Progenitor cell of endocrine pancreas (in vitro differentiated cells): ENCODE measurements around the gene PTX3. TPM values are rescaled to one million over a fixed set of nuclear protein-coding genes. Genes with fewer than 3 reads are reported as not detected.

Experiments used
- DNase-seq: peaks from one replicate; pipeline ENCODE4 v3.0.0; 2021; ENCODE audit warnings: low spot score; ENCODE audit not compliant: unreplicated experiment
- H3K27ac Mint-ChIP-seq: 2 replicates; pipeline ENCODE4 v1.8.0; 2021; ENCODE audit warnings: mild to moderate bottlenecking, moderate library complexity, mixed read lengths
- H3K27me3 Mint-ChIP-seq: 2 replicates; pipeline ENCODE4 v1.8.0; 2021; ENCODE audit warnings: mixed read lengths
- H3K36me3 Mint-ChIP-seq: 2 replicates; pipeline ENCODE4 v1.8.0; 2022; ENCODE audit warnings: mixed read lengths; ENCODE audit not compliant: insufficient read depth
- H3K4me1 Mint-ChIP-seq: 2 replicates; pipeline ENCODE4 v1.8.0; 2021; ENCODE audit warnings: low read depth, mixed read lengths
- H3K4me3 Mint-ChIP-seq: 2 replicates; pipeline ENCODE4 v1.8.0; 2021; ENCODE audit warnings: low read depth, mild to moderate bottlenecking, moderate library complexity, mixed read lengths
- H3K9me3 Mint-ChIP-seq: 2 replicates; pipeline ENCODE4 v1.8.0; 2021; ENCODE audit warnings: low read depth, mixed read lengths
- total RNA-seq: library from RNA; stranded (reverse); gene quantifications from 2 replicates; pipeline ENCODE4 v1.2.1, GENCODE V29; 2021
- TF ChIP-seq, protein P1 (sequence below): fragments of 200-600 bp; sonication (generic); IDR thresholded peaks from one replicate; pipeline ENCODE4 v1.5.0; 2021; ENCODE audit warnings: antibody characterized with exemption, mild to moderate bottlenecking; ENCODE audit not compliant: unreplicated experiment

PTX3 gene
- total RNA-seq, 1 donor from 2014 or later, result 0.34 TPM

DNA sequence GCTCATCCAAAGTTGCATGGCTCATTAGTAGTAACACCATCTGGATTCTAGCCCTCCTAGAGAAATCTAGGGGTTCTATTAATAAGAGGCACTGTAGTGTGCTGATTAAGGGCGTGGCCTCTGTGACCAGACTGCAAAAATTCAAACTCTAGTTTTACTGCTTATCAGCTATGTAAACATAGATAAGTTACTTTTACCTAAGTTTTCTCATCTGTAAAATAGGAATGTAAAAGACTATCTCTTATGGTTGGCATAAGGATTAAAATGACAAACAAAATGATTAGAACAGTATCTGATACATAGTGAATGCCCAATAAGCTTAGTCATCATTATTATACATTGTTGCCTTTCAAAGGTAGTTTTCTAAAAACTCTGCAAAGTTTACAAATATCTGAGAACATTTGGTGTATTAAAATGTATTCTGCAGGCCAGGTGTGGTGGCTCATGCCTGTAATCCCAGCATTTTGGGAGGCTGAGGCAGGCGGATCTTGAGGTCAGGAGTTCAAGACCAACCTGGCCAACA lies 4.5 kb downstream of the PTX3 start:
- Mint-ChIP-seq H3K27me3 (peaks cover 23% of the 10 kb centered on the region), H3K4me1 (peaks cover 8% of the 10 kb centered on the region), H3K9me3 (no peaks in the 10 kb centered on the region), H3K36me3 (no peaks in the 10 kb centered on the region), H3K4me3 (no peak overlapping the region), H3K27ac (no peak overlapping the region)
- no peak for DNase-seq
- TF ChIP-seq, protein P1, sequence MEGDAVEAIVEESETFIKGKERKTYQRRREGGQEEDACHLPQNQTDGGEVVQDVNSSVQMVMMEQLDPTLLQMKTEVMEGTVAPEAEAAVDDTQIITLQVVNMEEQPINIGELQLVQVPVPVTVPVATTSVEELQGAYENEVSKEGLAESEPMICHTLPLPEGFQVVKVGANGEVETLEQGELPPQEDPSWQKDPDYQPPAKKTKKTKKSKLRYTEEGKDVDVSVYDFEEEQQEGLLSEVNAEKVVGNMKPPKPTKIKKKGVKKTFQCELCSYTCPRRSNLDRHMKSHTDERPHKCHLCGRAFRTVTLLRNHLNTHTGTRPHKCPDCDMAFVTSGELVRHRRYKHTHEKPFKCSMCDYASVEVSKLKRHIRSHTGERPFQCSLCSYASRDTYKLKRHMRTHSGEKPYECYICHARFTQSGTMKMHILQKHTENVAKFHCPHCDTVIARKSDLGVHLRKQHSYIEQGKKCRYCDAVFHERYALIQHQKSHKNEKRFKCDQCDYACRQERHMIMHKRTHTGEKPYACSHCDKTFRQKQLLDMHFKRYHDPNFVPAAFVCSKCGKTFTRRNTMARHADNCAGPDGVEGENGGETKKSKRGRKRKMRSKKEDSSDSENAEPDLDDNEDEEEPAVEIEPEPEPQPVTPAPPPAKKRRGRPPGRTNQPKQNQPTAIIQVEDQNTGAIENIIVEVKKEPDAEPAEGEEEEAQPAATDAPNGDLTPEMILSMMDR, result no peak

DNA sequence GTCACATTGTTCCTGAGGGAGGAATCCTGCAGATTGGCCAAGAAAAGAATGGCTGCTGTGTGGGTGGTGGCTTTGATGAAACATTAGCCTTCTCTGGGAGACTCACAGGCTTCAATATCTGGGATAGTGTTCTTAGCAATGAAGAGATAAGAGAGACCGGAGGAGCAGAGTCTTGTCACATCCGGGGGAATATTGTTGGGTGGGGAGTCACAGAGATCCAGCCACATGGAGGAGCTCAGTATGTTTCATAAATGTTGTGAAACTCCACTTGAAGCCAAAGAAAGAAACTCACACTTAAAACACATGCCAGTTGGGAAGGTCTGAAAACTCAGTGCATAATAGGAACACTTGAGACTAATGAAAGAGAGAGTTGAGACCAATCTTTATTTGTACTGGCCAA lies 6.1 kb downstream of the PTX3 start:
- H3K4me3 Mint-ChIP-seq, result no peak overlapping the region
- H3K4me1 Mint-ChIP-seq, result no peaks in the 10 kb centered on the region
- peaks cover 12% of the 10 kb centered on the region for H3K27me3 Mint-ChIP-seq
- no peak for DNase-seq
- H3K36me3 Mint-ChIP-seq, result no peaks in the 10 kb centered on the region
- TF ChIP-seq, protein P1, result no peak
- H3K27ac Mint-ChIP-seq, result no peak overlapping the region
- H3K9me3 Mint-ChIP-seq, result no peaks in the 10 kb centered on the region

DNA sequence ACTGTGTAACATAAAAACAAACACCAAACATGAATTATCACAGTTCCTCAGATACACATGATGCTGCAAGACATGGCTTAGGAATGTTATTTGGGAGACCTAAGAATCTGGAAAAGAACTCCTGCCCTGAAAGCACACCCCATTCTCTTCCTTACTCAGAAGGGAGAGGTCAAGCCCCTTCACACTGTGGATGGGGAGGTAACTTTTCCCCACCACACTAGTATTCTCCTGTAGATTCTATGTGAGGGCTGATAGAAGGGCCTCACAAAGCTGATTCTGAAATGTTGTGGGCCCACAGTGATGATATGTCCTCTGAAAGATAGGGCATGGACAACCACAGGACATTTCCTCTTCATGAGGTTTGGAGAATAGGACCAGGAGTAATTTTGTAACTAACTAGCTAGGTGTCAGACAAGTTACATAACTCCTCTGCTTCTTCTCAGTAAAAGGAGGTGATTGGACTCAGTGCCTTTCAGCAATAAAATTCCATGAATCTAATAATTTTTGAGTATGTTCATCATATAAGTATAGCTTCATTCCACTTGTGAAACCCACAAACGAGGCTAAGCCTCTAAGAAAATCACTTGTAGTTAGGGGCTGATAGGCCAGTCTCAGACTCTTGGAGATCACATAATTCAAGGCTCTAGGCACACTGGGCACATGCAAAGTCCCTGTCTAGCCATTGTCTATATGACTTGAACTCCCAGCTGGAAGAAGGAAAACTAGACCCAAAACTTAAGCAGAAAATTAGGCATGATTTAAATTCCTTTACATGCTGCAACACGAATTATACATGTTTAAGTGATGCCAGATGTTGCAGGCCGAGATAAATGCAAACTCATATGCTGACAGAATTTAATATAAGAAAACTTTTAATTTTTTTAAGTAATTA lies 7.5 kb downstream of the PTX3 start:
- no peak overlapping the region for H3K27ac Mint-ChIP-seq
- H3K4me3 Mint-ChIP-seq, result no peak overlapping the region
- TF ChIP-seq, protein P1, result no peak
- H3K4me1 Mint-ChIP-seq, result no peaks in the 10 kb centered on the region
- no peaks in the 10 kb centered on the region for H3K36me3 Mint-ChIP-seq
- H3K27me3 Mint-ChIP-seq, result peaks cover 3% of the 10 kb centered on the region
- DNase-seq, result no peak
- H3K9me3 Mint-ChIP-seq, result no peaks in the 10 kb centered on the region

DNA sequence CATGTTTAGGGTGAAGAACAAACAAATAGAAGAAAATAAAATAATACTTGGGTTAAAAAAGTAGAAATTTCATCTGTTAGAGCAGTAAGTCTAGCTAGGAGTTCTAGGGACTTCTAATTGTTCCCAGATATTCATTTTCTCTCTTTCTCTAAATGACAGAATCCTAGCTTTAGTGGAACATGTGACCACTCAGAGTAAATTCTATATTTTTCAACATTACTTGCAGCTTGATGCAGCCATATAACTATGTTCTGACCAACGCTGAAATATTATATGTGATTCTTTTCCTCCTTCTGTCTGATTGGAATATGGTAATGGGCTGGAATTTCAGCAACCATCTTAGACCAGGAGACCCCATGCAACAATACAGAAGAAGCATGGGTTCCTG lies 8.1 kb downstream of the PTX3 start:
- H3K4me1 Mint-ChIP-seq, result no peaks in the 10 kb centered on the region
- no peak overlapping the region for H3K4me3 Mint-ChIP-seq
- no peak for DNase-seq
- H3K36me3 Mint-ChIP-seq, result no peaks in the 10 kb centered on the region
- no peaks in the 10 kb centered on the region for H3K9me3 Mint-ChIP-seq
- TF ChIP-seq, protein P1, result no peak
- no peak overlapping the region for H3K27ac Mint-ChIP-seq
- no peaks in the 10 kb centered on the region for H3K27me3 Mint-ChIP-seq

DNA sequence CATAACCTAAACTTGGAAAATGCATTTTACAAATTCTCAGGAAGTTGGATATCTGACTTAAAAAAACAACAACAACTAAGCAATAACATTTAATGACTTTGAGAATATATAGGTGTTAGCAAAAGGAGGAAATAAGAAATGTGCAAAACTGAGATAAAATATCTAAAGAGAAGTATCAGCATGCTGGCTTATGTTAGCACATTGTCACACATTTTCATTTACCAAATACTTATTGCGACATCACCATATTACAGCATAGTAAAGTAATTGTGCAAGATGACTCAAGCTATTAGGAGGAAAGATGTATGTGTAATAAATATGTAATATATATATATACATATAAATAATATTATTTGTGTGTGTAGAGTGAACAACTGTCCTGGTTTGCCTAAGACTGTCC lies 9.2 kb downstream of the PTX3 start:
- Mint-ChIP-seq H3K4me1 (no peaks in the 10 kb centered on the region), H3K27ac (peak overlapping the region; percentile 60), H3K27me3 (no peaks in the 10 kb centered on the region), H3K36me3 (no peaks in the 10 kb centered on the region), H3K4me3 (no peak overlapping the region), H3K9me3 (no peaks in the 10 kb centered on the region)
- TF ChIP-seq, protein P1, result no peak
- no peak for DNase-seq
